SK-N-SH treated with all-trans-retinoic acid at 6 μM for 48 hours (cell line): ENCODE data around the gene UGT1A3.

Experiments used
- ATAC-seq: fragments of 200-7000 bp; cut with Tn5 transposase; 3 replicates; pipeline ENCODE4 v1.9.1; 2020; ENCODE audit warnings: mild to moderate bottlenecking, moderate library complexity
- ARNTL ChIP-seq: fragments of 450-650 bp; formaldehyde crosslinking; IDR thresholded peaks from 2 replicates; pipeline ENCODE4 v1.5.0; 2020; ENCODE audit warnings: low read depth, mild to moderate bottlenecking, moderate library complexity, borderline replicate concordance
- BACH2 ChIP-seq: fragments of 250-450 bp; sonication (Bioruptor Pico); IDR thresholded peaks from 2 replicates; pipeline ENCODE4 v1.9.0; 2021; ENCODE audit warnings: mild to moderate bottlenecking, borderline replicate concordance
- CREB5 ChIP-seq: fragments of 250-450 bp; sonication (Bioruptor Pico); IDR thresholded peaks from 2 replicates; pipeline ENCODE4 v1.5.1; 2020; ENCODE audit warnings: low read depth, mild to moderate bottlenecking, moderate library complexity
- CSDC2 ChIP-seq: fragments of 250-450 bp; sonication (Bioruptor Pico); IDR thresholded peaks from 2 replicates; pipeline ENCODE4 v1.5.0; 2020; ENCODE audit warnings: mild to moderate bottlenecking, moderate library complexity
- ESRRG ChIP-seq: fragments of 250-450 bp; sonication (Bioruptor Pico); IDR thresholded peaks from 2 replicates; pipeline ENCODE4 v1.6.1; 2021; ENCODE audit warnings: mild to moderate bottlenecking
- GLIS3 ChIP-seq: fragments of 250-450 bp; sonication (Bioruptor Pico); IDR thresholded peaks from 2 replicates; pipeline ENCODE4 v1.5.0; 2020; ENCODE audit warnings: mild to moderate bottlenecking, moderate library complexity
- OSR1 ChIP-seq: fragments of 250-450 bp; sonication (Bioruptor Pico); IDR thresholded peaks from 2 replicates; pipeline ENCODE4 v1.8.0; 2022; ENCODE audit warnings: moderate library complexity, mild to moderate bottlenecking, inconsistent platforms
- PATZ1 ChIP-seq: fragments of 250-450 bp; sonication (Bioruptor Pico); IDR thresholded peaks from 2 replicates; pipeline ENCODE4 v1.8.0; 2020; ENCODE audit warnings: mild to moderate bottlenecking, moderate library complexity, borderline replicate concordance
- PPARA ChIP-seq: fragments of 250-450 bp; sonication (Bioruptor Pico); IDR thresholded peaks from 2 replicates; pipeline ENCODE4 v1.5.0; 2020; ENCODE audit warnings: mild to moderate bottlenecking, borderline replicate concordance
- RARB ChIP-seq: fragments of 250-450 bp; sonication (Bioruptor Pico); IDR thresholded peaks from 2 replicates; pipeline ENCODE4 v1.8.0; 2021; ENCODE audit warnings: mild to moderate bottlenecking, moderate library complexity
- SNAI2 ChIP-seq: fragments of 250-450 bp; sonication (Bioruptor Pico); IDR thresholded peaks from 2 replicates; pipeline ENCODE4 v1.5.0; 2020; ENCODE audit warnings: mild to moderate bottlenecking, moderate library complexity
- TCF4 ChIP-seq: fragments of 250-450 bp; sonication (Bioruptor Pico); IDR thresholded peaks from 2 replicates; pipeline ENCODE4 v1.8.0; 2021; ENCODE audit warnings: mild to moderate bottlenecking, moderate library complexity, borderline replicate concordance
- TSHZ2 ChIP-seq: fragments of 250-450 bp; sonication (Bioruptor Pico); IDR thresholded peaks from 2 replicates; pipeline ENCODE4 v1.5.0; 2020; ENCODE audit warnings: mild to moderate bottlenecking, moderate library complexity
- ZC3H10 ChIP-seq: fragments of 250-450 bp; sonication (Bioruptor Pico); IDR thresholded peaks from 2 replicates; pipeline ENCODE4 v1.5.1; 2021; ENCODE audit warnings: mild to moderate bottlenecking, moderate library complexity
- ZFP3 ChIP-seq: fragments of 250-450 bp; sonication (Bioruptor Pico); IDR thresholded peaks from 2 replicates; pipeline ENCODE4 v1.5.0; 2020; ENCODE audit warnings: mild to moderate bottlenecking, moderate library complexity
- ZNF565 ChIP-seq: fragments of 450-650 bp; formaldehyde crosslinking; conservative IDR thresholded peaks from 2 replicates; pipeline ENCODE4 v1.5.0; 2020; ENCODE audit warnings: low read depth, mild to moderate bottlenecking, moderate library complexity
- ZNF70 ChIP-seq: fragments of 450-650 bp; formaldehyde crosslinking; IDR thresholded peaks from 2 replicates; pipeline ENCODE4 v1.5.0; 2020; ENCODE audit warnings: mild to moderate bottlenecking, moderate library complexity
- ZNF8 ChIP-seq: fragments of 450-650 bp; formaldehyde crosslinking; IDR thresholded peaks from 2 replicates; pipeline ENCODE4 v1.5.0; 2020; ENCODE audit warnings: mild to moderate bottlenecking, moderate library complexity
- TF ChIP-seq, protein P1 (sequence below): fragments of 250-450 bp; sonication (Bioruptor Pico); IDR thresholded peaks from 2 replicates; pipeline ENCODE4 v1.5.1; 2021; ENCODE audit warnings: mild to moderate bottlenecking, moderate library complexity
- TF ChIP-seq, protein P2 (sequence below): fragments of 250-450 bp; sonication (Bioruptor Pico); IDR thresholded peaks from 2 replicates; pipeline ENCODE4 v1.8.0; 2021; ENCODE audit warnings: low read depth, mild to moderate bottlenecking, moderate library complexity, borderline replicate concordance

UGT1A3 gene

GRCh38 chr2:233792720-233793119 lies 63.9 kb downstream of the UGT1A3 start (continued):
- TF ChIP-seq TSHZ2 (CRISPR knock-in tag) = no peak
- no peak for TF ChIP-seq PPARA
- TF ChIP-seq ESRRG = no peak
- TF ChIP-seq ZFP3 (CRISPR knock-in tag) = no peak
- no peak for TF ChIP-seq TCF4 (CRISPR knock-in tag)
- TF ChIP-seq PATZ1 = no peak
- TF ChIP-seq GLIS3 (CRISPR knock-in tag) = no peak
- no peak for TF ChIP-seq BACH2 (CRISPR knock-in tag)
- no peak for TF ChIP-seq ZNF8

DNA sequence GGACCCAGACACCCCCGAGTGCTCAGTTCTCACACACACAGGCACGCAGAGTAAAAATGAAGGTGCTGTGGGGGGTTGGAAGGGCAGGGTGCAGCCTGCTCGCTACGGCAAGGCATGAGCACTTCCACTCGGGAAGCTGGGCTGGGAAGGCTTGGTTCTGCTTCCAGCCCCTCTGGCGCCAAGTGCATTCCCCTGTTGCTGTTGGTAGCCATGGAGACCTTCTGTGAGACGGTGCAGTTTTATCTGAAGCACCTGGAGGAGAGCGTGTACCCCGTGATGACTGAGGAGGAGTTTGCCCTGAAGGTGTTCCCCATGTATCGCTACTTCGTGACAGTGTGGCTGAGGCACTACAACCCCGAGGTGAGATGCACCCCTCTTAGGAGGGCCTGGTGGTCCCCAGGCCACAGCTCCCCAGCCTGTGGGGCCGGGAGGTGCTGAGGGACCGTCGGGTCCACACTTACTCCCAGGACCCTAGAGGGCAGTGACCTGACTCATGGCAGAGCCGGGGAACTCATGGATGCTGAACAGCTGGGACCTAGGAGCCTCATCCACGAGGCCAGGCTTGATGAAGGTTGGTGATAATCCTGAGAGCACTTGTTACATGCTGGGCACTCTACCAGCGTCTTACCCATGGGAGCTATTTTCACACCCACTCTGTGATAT lies 64.8 kb downstream of the UGT1A3 start:
- TF ChIP-seq, protein P1, sequence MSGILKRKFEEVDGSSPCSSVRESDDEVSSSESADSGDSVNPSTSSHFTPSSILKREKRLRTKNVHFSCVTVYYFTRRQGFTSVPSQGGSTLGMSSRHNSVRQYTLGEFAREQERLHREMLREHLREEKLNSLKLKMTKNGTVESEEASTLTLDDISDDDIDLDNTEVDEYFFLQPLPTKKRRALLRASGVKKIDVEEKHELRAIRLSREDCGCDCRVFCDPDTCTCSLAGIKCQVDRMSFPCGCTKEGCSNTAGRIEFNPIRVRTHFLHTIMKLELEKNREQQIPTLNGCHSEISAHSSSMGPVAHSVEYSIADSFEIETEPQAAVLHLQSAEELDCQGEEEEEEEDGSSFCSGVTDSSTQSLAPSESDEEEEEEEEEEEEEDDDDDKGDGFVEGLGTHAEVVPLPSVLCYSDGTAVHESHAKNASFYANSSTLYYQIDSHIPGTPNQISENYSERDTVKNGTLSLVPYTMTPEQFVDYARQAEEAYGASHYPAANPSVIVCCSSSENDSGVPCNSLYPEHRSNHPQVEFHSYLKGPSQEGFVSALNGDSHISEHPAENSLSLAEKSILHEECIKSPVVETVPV (CRISPR knock-in tag) = no peak
- TF ChIP-seq GLIS3 (CRISPR knock-in tag) (no peak), BACH2 (CRISPR knock-in tag) (no peak), ZC3H10 (CRISPR knock-in tag) (no peak)
- TF ChIP-seq, protein P2, sequence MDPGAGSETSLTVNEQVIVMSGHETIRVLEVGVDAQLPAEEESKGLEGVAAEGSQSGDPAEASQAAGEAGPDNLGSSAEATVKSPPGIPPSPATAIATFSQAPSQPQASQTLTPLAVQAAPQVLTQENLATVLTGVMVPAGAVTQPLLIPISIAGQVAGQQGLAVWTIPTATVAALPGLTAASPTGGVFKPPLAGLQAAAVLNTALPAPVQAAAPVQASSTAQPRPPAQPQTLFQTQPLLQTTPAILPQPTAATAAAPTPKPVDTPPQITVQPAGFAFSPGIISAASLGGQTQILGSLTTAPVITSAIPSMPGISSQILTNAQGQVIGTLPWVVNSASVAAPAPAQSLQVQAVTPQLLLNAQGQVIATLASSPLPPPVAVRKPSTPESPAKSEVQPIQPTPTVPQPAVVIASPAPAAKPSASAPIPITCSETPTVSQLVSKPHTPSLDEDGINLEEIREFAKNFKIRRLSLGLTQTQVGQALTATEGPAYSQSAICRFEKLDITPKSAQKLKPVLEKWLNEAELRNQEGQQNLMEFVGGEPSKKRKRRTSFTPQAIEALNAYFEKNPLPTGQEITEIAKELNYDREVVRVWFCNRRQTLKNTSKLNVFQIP (CRISPR knock-in tag) = no peak
- TF ChIP-seq, all 23 proteins: peak for 0
- no peak for ATAC-seq

GRCh38 chr2:233794128-233794658 lies 65.4 kb downstream of the UGT1A3 start:
- TF ChIP-seq ZNF70 (CRISPR knock-in tag) (no peak), ESRRG (no peak), TCF4 (CRISPR knock-in tag) (no peak), BACH2 (CRISPR knock-in tag) (no peak), RARB (CRISPR knock-in tag) (no peak), ZC3H10 (CRISPR knock-in tag) (no peak), PPARA (no peak), ZNF565 (CRISPR knock-in tag) (no peak), GLIS3 (CRISPR knock-in tag) (no peak), SNAI2 (no peak), OSR1 (CRISPR knock-in tag) (no peak), CSDC2 (CRISPR knock-in tag) (no peak), CREB5 (no peak), ARNTL (CRISPR knock-in tag) (no peak)
- TF ChIP-seq, protein P2 (CRISPR knock-in tag) = no peak
- no peak for ATAC-seq
